Neural cell (in vitro differentiated cells): Measurements from ENCODE around the gene GPR78. TPM values are rescaled to one million over a fixed set of nuclear protein-coding genes. Genes with fewer than 3 reads are reported as not detected.

Source experiments
- H2AFZ ChIP-seq: fragments of 200-600, 300-800 bp; sonication (generic), shearing (Covaris generic); 2 replicates; pipeline ENCODE4 v1.6.0; 2014; ENCODE audit warnings: low read depth, mild to moderate bottlenecking, antibody characterized with exemption, low read length, moderate library complexity
- H3F3A ChIP-seq: fragments of 200-600 bp; shearing (Covaris generic); 2 replicates; pipeline ENCODE4 v1.6.1; 2016; ENCODE audit warnings: mild to moderate bottlenecking, moderate library complexity, mixed read lengths, antibody characterized with exemption, low read length; ENCODE audit not compliant: insufficient read depth, poor library complexity, severe bottlenecking
- H3K27ac ChIP-seq: fragments of 200-600, 300-800 bp; sonication (generic), shearing (Covaris generic); 2 replicates; pipeline ENCODE4 v1.5.1; 2014; ENCODE audit warnings: mild to moderate bottlenecking, low read length, moderate library complexity
- H3K27me3 ChIP-seq: fragments of 300-800, 200-600 bp; sonication (generic), shearing (Covaris generic); 2 replicates; pipeline ENCODE4 v1.6.0; 2014; ENCODE audit warnings: mild to moderate bottlenecking, low read depth, low read length, moderate library complexity; ENCODE audit not compliant: insufficient read depth
- H3K36me3 ChIP-seq: fragments of 300-800, 200-600 bp; sonication (generic), shearing (Covaris generic); 2 replicates; pipeline ENCODE4 v1.5.1; 2014; ENCODE audit warnings: mild to moderate bottlenecking, antibody characterized with exemption, low read length, moderate library complexity; ENCODE audit not compliant: insufficient read depth
- H3K4me2 ChIP-seq: fragments of 300-800, 200-600 bp; sonication (generic), shearing (Covaris generic); 2 replicates; pipeline ENCODE4 v1.6.0; 2014; ENCODE audit warnings: mild to moderate bottlenecking, low read length
- H3K4me3 ChIP-seq: fragments of 300-800, 200-600 bp; sonication (generic), shearing (Covaris generic); 2 replicates; pipeline ENCODE4 v1.5.1; 2014; ENCODE audit warnings: mild to moderate bottlenecking, low read length, moderate library complexity
- H3K79me2 ChIP-seq: fragments of 200-600 bp; shearing (Covaris generic); replicated peaks from 2 replicates; pipeline ENCODE4 v1.6.0; 2014; ENCODE audit warnings: mild to moderate bottlenecking, low read length, moderate library complexity; ENCODE audit not compliant: insufficient read depth
- H3K9ac ChIP-seq: fragments of 300-800, 200-600 bp; sonication (generic), shearing (Covaris generic); 2 replicates; pipeline ENCODE4 v1.6.1; 2016; ENCODE audit warnings: mild to moderate bottlenecking, low read length, mixed read lengths
- H3K9me2 ChIP-seq: fragments of 200-600 bp; shearing (Covaris generic); 2 replicates; pipeline ENCODE4 v1.6.1; 2016; ENCODE audit warnings: mild to moderate bottlenecking, low read length, mixed read lengths; ENCODE audit not compliant: insufficient read depth
- H3K9me3 ChIP-seq: fragments of 200-600, 300-800 bp; sonication (generic), shearing (Covaris generic); 2 replicates; pipeline ENCODE4 v1.6.1; 2016; ENCODE audit warnings: mild to moderate bottlenecking, mixed run types, low read length, moderate library complexity, mixed read lengths
- H4K20me1 ChIP-seq: fragments of 200-600 bp; shearing (Covaris generic); 2 replicates; pipeline ENCODE4 v1.6.1; 2016; ENCODE audit warnings: mild to moderate bottlenecking, mixed run types; ENCODE audit not compliant: insufficient read depth
- CTCF ChIP-seq: fragments of 450-650 bp; IDR thresholded peaks from 2 replicates; pipeline ENCODE4 v1.5.1; 2014; ENCODE audit warnings: antibody characterized with exemption, mild to moderate bottlenecking, moderate library complexity; ENCODE audit not compliant: poor library complexity, severe bottlenecking
- EP300 ChIP-seq: fragments of 450-650 bp; conservative IDR thresholded peaks from 2 replicates; pipeline ENCODE4 v1.6.1; 2014; ENCODE audit warnings: antibody characterized with exemption, mild to moderate bottlenecking, moderate library complexity; ENCODE audit not compliant: poor library complexity, severe bottlenecking
- EZH2 ChIP-seq: fragments of 200-600, 300-800 bp; shearing (Covaris generic), sonication (generic); IDR thresholded peaks from 2 replicates; pipeline ENCODE4 v1.6.1; 2014; ENCODE audit warnings: antibody characterized with exemption, low read length, borderline replicate concordance, mild to moderate bottlenecking; ENCODE audit not compliant: insufficient read depth, poor library complexity, severe bottlenecking
- MXI1 ChIP-seq: fragments of 450-650 bp; conservative IDR thresholded peaks from 2 replicates; pipeline ENCODE4 v1.6.1; 2014; ENCODE audit warnings: antibody characterized with exemption, mild to moderate bottlenecking; ENCODE audit not compliant: poor library complexity, severe bottlenecking
- POLR2AphosphoS5 ChIP-seq: IDR thresholded peaks from 2 replicates; pipeline ENCODE4 v1.6.1; 2012
- RAD21 ChIP-seq: fragments of 450-650 bp; conservative IDR thresholded peaks from 2 replicates; pipeline ENCODE4 v1.6.1; 2014; ENCODE audit warnings: antibody characterized with exemption, mild to moderate bottlenecking, moderate library complexity
- REST ChIP-seq: IDR thresholded peaks from 2 replicates; pipeline ENCODE4 v1.6.1; 2012; ENCODE audit warnings: borderline replicate concordance
- SMC3 ChIP-seq: fragments of 450-650 bp; conservative IDR thresholded peaks from 2 replicates; pipeline ENCODE4 v1.6.1; 2014; ENCODE audit warnings: antibody characterized with exemption, mild to moderate bottlenecking, moderate library complexity; ENCODE audit not compliant: poor library complexity
- TAF1 ChIP-seq: IDR thresholded peaks from 2 replicates; pipeline ENCODE4 v1.6.1; 2012; ENCODE audit warnings: low read depth
- polyA plus RNA-seq: library from polyadenylated mRNA; depleted of rRNA; stranded (reverse); fragments of >200 nt; gene quantifications from 2 replicates; pipeline ENCODE4 v1.2.3, GENCODE V29; 2014

Gene GPR78
- polyA plus RNA-seq, 1 donor from 2014 or later, result not detected

- H3F3A ChIP-seq, result no peaks in the 10 kb centered on the region
- no peak overlapping the region for H3K4me3 ChIP-seq
- H3K9me3 ChIP-seq, result no peaks in the 10 kb centered on the region
- H4K20me1 ChIP-seq, result no peaks in the 10 kb centered on the region
- H3K27me3 ChIP-seq, result no peaks in the 10 kb centered on the region
- H3K4me2 ChIP-seq, result no peak overlapping the region
- H3K36me3 ChIP-seq, result no peaks in the 10 kb centered on the region
- no peaks in the 10 kb centered on the region for H3K9me2 ChIP-seq
- H3K9ac ChIP-seq, result no peak overlapping the region
- TF ChIP-seq MXI1 (no peak), TAF1 (no peak), EZH2 (no peak), SMC3 (no peak), EP300 (no peak), RAD21 (no peak), REST (no peak), POLR2AphosphoS5 (no peak)
- H3K79me2 ChIP-seq, result no peaks in the 10 kb centered on the region
- no peak overlapping the region for H2AFZ ChIP-seq
- H3K27ac ChIP-seq, result no peak overlapping the region
Measured at GRCh38 chr4:8609824-8610350, 29.7 kb downstream of the GPR78 start.

- Histone ChIP-seq H3K79me2 (no peaks in the 10 kb centered on the region), H3K27ac (no peak overlapping the region), H3K27me3 (no peaks in the 10 kb centered on the region), H3K9me3 (no peaks in the 10 kb centered on the region), H3K9ac (no peak overlapping the region), H3K4me3 (no peak overlapping the region), H2AFZ (no peak overlapping the region), H3K4me2 (no peak overlapping the region), H3K36me3 (no peaks in the 10 kb centered on the region), H3F3A (no peaks in the 10 kb centered on the region), H4K20me1 (no peaks in the 10 kb centered on the region), H3K9me2 (no peaks in the 10 kb centered on the region)
- no peak for TF ChIP-seq EP300
- no peak for TF ChIP-seq CTCF
- TF ChIP-seq MXI1, result no peak
- TF ChIP-seq RAD21, result no peak
- no peak for TF ChIP-seq SMC3
- no peak for TF ChIP-seq EZH2
- no peak for TF ChIP-seq REST
- no peak for TF ChIP-seq TAF1
- no peak for TF ChIP-seq POLR2AphosphoS5
Measured at GRCh38 chr4:8610858-8611616, 30.8 kb downstream of the GPR78 start.
